ENCODE results near the gene NUMB.

- no peak for TF ChIP-seq CTCF (IDR thresholded peaks at IDR 0.05)
- no peak for TF ChIP-seq POLR2A (IDR thresholded peaks at IDR 0.05)
Measured at GRCh38 chr14:73236157-73236556, 222.2 kb downstream of the NUMB start.
